ENCODE data around the gene EBF3. TPM values are rescaled to one million over a fixed set of nuclear protein-coding genes. Genes with fewer than 3 reads are reported as not detected.

EBF3 gene
- total RNA-seq, 1 experiment from 2014 or later = 56.2 TPM

DNA sequence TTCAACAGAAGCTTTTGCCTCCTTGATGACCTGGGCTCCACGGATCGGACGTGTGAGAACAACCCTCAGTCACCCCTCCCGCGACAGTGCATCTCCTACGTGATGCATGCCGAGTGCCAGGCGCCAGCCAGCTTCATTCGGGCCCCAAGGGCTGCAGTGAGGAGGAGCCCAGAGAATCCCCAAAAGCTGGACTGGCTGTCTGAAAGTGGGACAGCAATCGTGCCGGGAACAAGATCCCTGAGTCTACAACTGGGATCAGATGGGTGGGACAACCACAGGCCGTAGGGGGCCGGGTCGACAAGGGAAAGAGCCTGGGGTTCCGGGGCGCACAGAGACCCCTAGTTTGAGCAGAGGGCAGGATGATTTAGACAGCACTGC is 27.2 kb downstream of the EBF3 start:
- TF ChIP-seq, protein P1, sequence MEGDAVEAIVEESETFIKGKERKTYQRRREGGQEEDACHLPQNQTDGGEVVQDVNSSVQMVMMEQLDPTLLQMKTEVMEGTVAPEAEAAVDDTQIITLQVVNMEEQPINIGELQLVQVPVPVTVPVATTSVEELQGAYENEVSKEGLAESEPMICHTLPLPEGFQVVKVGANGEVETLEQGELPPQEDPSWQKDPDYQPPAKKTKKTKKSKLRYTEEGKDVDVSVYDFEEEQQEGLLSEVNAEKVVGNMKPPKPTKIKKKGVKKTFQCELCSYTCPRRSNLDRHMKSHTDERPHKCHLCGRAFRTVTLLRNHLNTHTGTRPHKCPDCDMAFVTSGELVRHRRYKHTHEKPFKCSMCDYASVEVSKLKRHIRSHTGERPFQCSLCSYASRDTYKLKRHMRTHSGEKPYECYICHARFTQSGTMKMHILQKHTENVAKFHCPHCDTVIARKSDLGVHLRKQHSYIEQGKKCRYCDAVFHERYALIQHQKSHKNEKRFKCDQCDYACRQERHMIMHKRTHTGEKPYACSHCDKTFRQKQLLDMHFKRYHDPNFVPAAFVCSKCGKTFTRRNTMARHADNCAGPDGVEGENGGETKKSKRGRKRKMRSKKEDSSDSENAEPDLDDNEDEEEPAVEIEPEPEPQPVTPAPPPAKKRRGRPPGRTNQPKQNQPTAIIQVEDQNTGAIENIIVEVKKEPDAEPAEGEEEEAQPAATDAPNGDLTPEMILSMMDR (conservative IDR thresholded peaks at IDR 0.05; ENCODE audit: low read depth, low read length) = no peak
- POLR2A ChIA-PET (ENCODE audit: low non-redundant PET) = no interaction called here
- no peaks in the 10 kb centered on the region for H3K4me1 ChIP-seq (ENCODE audit: insufficient read depth, low read length, poor library complexity, severe bottlenecking)
- H3K27ac ChIP-seq (ENCODE audit: low read depth, low read length, poor library complexity, severe bottlenecking) = no peak overlapping the region
- no peak for DNase-seq (ENCODE audit: low spot score)
- no peaks in the 10 kb centered on the region for H3K9me3 ChIP-seq (ENCODE audit: low read depth, low read length, poor library complexity, severe bottlenecking)
- H3K27me3 ChIP-seq (replicated peaks; ENCODE audit: insufficient read depth, low read depth, low read length, poor library complexity) = no peaks in the 10 kb centered on the region
- intact Hi-C loops (cut with micrococcal nuclease; ENCODE audit: unreplicated experiment) = no loop called here
- no TSS peak for BruUV-seq (replicated peaks)
- CTCF ChIA-PET = no interaction called here
- H3K36me3 ChIP-seq (ENCODE audit: insufficient read depth, low read length, poor library complexity, severe bottlenecking) = peaks cover 16% of the 10 kb centered on the region
- no peak overlapping the region for H3K4me3 ChIP-seq (ENCODE audit: low read depth, low read length, poor library complexity, severe bottlenecking)

DNA sequence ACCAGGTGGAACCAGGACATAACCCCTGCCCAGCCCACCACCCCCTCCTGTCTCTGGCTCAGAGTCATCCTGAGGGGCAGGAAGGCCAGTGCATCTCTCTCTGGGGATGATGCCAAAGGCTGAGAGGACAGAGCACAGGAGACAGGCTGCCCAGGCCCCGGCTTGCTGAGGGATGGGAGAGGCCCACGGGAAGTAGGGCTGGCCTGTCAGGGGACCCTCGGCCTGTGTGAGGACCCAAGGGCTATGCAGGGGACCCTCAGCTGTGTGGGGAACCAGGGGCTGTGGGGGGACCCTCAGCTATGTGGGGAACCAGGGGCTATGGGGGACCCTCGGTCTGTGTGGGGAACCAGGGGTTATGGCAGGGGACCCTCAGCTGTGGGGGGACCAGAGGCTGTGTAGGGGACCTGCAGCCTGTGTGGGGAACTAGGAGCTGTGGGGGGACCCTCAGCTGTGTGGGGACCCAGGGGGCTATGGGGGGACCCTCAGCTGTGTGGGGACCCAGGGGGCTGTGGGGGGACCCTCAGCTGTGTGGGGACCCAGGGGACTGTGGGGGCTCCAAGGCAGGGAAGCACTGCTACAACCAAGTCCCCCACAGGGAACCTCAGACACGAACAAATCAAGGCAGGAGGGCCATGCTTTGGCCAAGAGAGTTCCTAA is 27.7 kb downstream of the EBF3 start:
- Histone ChIP-seq H3K27me3 (replicated peaks; ENCODE audit: insufficient read depth, low read depth, low read length, poor library complexity) (no peaks in the 10 kb centered on the region), H3K36me3 (ENCODE audit: insufficient read depth, low read length, poor library complexity, severe bottlenecking) (peaks cover 11% of the 10 kb centered on the region), H3K4me3 (ENCODE audit: low read depth, low read length, poor library complexity, severe bottlenecking) (no peak overlapping the region), H3K27ac (ENCODE audit: low read depth, low read length, poor library complexity, severe bottlenecking) (no peak overlapping the region), H3K4me1 (ENCODE audit: insufficient read depth, low read length, poor library complexity, severe bottlenecking) (no peaks in the 10 kb centered on the region), H3K9me3 (ENCODE audit: low read depth, low read length, poor library complexity, severe bottlenecking) (no peaks in the 10 kb centered on the region)
- DNase-seq (ENCODE audit: low spot score) = no peak
- POLR2A ChIA-PET (ENCODE audit: low non-redundant PET) = no interaction called here
- TF ChIP-seq EZH2 (IDR thresholded peaks at IDR 0.05; ENCODE audit: borderline replicate concordance, low read depth, low read length, poor library complexity, severe bottlenecking) = no peak
- TF ChIP-seq, protein P1 (conservative IDR thresholded peaks at IDR 0.05; ENCODE audit: low read depth, low read length) = no peak
- intact Hi-C loops (cut with micrococcal nuclease; ENCODE audit: unreplicated experiment) = no loop called here
- BruUV-seq (replicated peaks) = no TSS peak
- CTCF ChIA-PET = no interaction called here

DNA sequence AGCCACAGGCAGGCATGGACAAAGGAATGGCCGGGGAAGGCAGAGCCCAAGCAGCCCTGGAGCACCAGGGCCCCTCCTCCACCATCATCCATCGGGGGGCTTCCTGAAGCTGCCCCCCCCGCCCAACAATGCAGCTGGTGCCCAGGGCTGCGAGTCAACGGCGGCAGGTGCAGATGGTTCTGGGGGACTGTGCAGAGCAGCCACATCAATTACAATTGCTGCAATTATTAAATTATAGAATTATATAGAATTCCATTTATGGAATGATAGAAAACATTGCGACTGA is 28.3 kb downstream of the EBF3 start:
- H3K36me3 ChIP-seq (ENCODE audit: insufficient read depth, low read length, poor library complexity, severe bottlenecking) = peaks cover 11% of the 10 kb centered on the region
- H3K4me1 ChIP-seq (ENCODE audit: insufficient read depth, low read length, poor library complexity, severe bottlenecking) = no peaks in the 10 kb centered on the region
- H3K4me3 ChIP-seq (ENCODE audit: low read depth, low read length, poor library complexity, severe bottlenecking) = no peak overlapping the region
- no TSS peak for BruUV-seq (replicated peaks)
- DNase-seq (ENCODE audit: low spot score) = no peak
- ChIA-PET CTCF (no interaction called here), POLR2A (ENCODE audit: low non-redundant PET) (no interaction called here)
- no peak for TF ChIP-seq EZH2 (IDR thresholded peaks at IDR 0.05; ENCODE audit: borderline replicate concordance, low read depth, low read length, poor library complexity, severe bottlenecking)
- TF ChIP-seq, protein P1 (conservative IDR thresholded peaks at IDR 0.05; ENCODE audit: low read depth, low read length) = no peak
- H3K9me3 ChIP-seq (ENCODE audit: low read depth, low read length, poor library complexity, severe bottlenecking) = no peaks in the 10 kb centered on the region
- no peak overlapping the region for H3K27ac ChIP-seq (ENCODE audit: low read depth, low read length, poor library complexity, severe bottlenecking)
- intact Hi-C loops (cut with micrococcal nuclease; ENCODE audit: unreplicated experiment) = no loop called here
- no peaks in the 10 kb centered on the region for H3K27me3 ChIP-seq (replicated peaks; ENCODE audit: insufficient read depth, low read depth, low read length, poor library complexity)

Measured in A673 (cell line).